ENCODE data around the gene RPGRIP1L. TPM values are rescaled to one million over a fixed set of nuclear protein-coding genes. Genes with fewer than 3 reads are reported as not detected.

The RPGRIP1L gene
- total and polyA plus RNA-seq, 2 of the 8 experiments (the other 6 are each of a cell fraction or from before 2014, with no cell fraction given) = 4.0 to 13.7 TPM

- no peak overlapping the region for H3K9ac ChIP-seq (replicated peaks in 1 of 4; ENCODE audit: extremely low read depth in 1 of 4, low read depth in 3 of 4, low read length in 3 of 4)
- ChIA-PET POLR2A (ENCODE audit: partially characterized antibody) (no interaction called here), CTCF (ENCODE audit: partially characterized antibody) (no interaction called here)
- H3K27ac ChIP-seq (ENCODE audit: low read depth, low read length) = no peak overlapping the region
- H2BK20ac ChIP-seq (ENCODE audit: low read length) = no peak overlapping the region
- no peaks in the 10 kb centered on the region for H3K79me2 ChIP-seq (ENCODE audit: control insufficient read depth in 1 of 2, insufficient read depth in 2 of 2, low read length in 2 of 2)
- no peak overlapping the region for H3K56ac ChIP-seq (replicated peaks; ENCODE audit: insufficient read length, low read depth, low read length)
- H3K36me3 ChIP-seq (ENCODE audit: control insufficient read depth in 2 of 4, insufficient read depth in 4 of 4, low read length in 3 of 4) = peaks cover 0 to 6% (median 0%) of the 10 kb centered on the region in 4 experiments; a peak in 2 of 8 replicates
- no peak overlapping the region for H3K14ac ChIP-seq (ENCODE audit: insufficient read length)
- H4K20me1 ChIP-seq (replicated peaks in 1 of 2; ENCODE audit: control insufficient read depth in 1 of 2, insufficient read depth in 2 of 2, low read length in 2 of 2) = no peaks in the 10 kb centered on the region
- H2BK15ac ChIP-seq (ENCODE audit: low read length) = no peak overlapping the region
- H3K4ac ChIP-seq (replicated peaks; ENCODE audit: insufficient read length, low read depth, low read length) = no peak overlapping the region
- H2BK12ac ChIP-seq (ENCODE audit: low read depth, low read length) = no peak overlapping the region
- DNase-seq (ENCODE audit: low read depth in 1 of 2, low spot score in 2 of 2) = no peak
- FAIRE-seq = no peak
- no peak overlapping the region for H2AK5ac ChIP-seq (ENCODE audit: low read depth, low read length)
- H3K27me3 ChIP-seq (replicated peaks in 1 of 4; ENCODE audit: control insufficient read depth in 3 of 4, extremely low read depth in 1 of 4, insufficient read depth in 3 of 4, low read length in 3 of 4) = no peaks in the 10 kb centered on the region
- H3K23ac ChIP-seq (ENCODE audit: insufficient read length) = no peak overlapping the region
- 92% methylated on average over 2 of the region's 2 CpGs; no CpG with 5 or more reads in 1 of the 2 experiments for WGBS, 2 experiments (ENCODE audit: extremely low coverage in 1 of 2, insufficient coverage in 1 of 2, insufficient read length in 1 of 2, insufficient replicate concordance in 2 of 2, low coverage in 1 of 2, low lambda C conversion rate in 2 of 2, missing lambda C conversion rate in 1 of 2)
- H3K9me3 ChIP-seq (ENCODE audit: insufficient read depth in 2 of 2, low read depth in 1 of 2, low read length in 1 of 2) = no peaks in the 10 kb centered on the region
- H4K5ac ChIP-seq (ENCODE audit: insufficient read length, low read depth, low read length) = no peak overlapping the region
- H4K8ac ChIP-seq (ENCODE audit: extremely low read depth, insufficient read depth, low read length) = no peak overlapping the region
- no peak overlapping the region for H2BK120ac ChIP-seq (replicated peaks; ENCODE audit: low read depth, low read length)
- H3K4me3 ChIP-seq (ENCODE audit: extremely low read depth in 1 of 4, insufficient read depth in 2 of 4, low read depth in 3 of 4, low read length in 4 of 4) = no peak overlapping the region
- no peak overlapping the region for H3K18ac ChIP-seq (ENCODE audit: extremely low read depth, low read length)
- H2BK5ac ChIP-seq (ENCODE audit: low read depth, low read length) = no peak overlapping the region
- no peaks in the 10 kb centered on the region; the same call in 1 of the 2 replicates for H3K23me2 ChIP-seq (ENCODE audit: low read depth, low read length)
- H4K91ac ChIP-seq (replicated peaks; ENCODE audit: insufficient read length, low read length) = no peak overlapping the region
- H3K4me2 ChIP-seq (ENCODE audit: insufficient read depth in 1 of 2, low read depth in 2 of 2, low read length in 2 of 2) = no peak overlapping the region
- H3K79me1 ChIP-seq (ENCODE audit: low read depth, low read length) = no peaks in the 10 kb centered on the region
- H2AFZ ChIP-seq (ENCODE audit: low read length) = no peak overlapping the region
- H3K4me1 ChIP-seq (replicated peaks in 1 of 4; ENCODE audit: control insufficient read depth in 3 of 4, insufficient read depth in 4 of 4, low read length in 3 of 4) = no peaks in the 10 kb centered on the region
- TF ChIP-seq CTBP2 (IDR thresholded peaks at IDR 0.05; ENCODE audit: borderline replicate concordance, insufficient read depth, insufficient read length, low read length) = no peak
- no peak for TF ChIP-seq RXRA (IDR thresholded peaks at IDR 0.05; ENCODE audit: insufficient read depth, low read depth, low read length)
- TF ChIP-seq ATF3 (IDR thresholded peaks at IDR 0.05; ENCODE audit: insufficient read depth, low read depth, low read length) = no peak
- no peak for TF ChIP-seq GTF2F1 (IDR thresholded peaks at IDR 0.05; ENCODE audit: borderline replicate concordance, low read depth, low read length)
- no peak for TF ChIP-seq CBX8 (IDR thresholded peaks at IDR 0.05; ENCODE audit: borderline replicate concordance, low read depth, low read length)
- TF ChIP-seq E2F6 (IDR thresholded peaks at IDR 0.05) = no peak
- no peak for TF ChIP-seq TBP (IDR thresholded peaks at IDR 0.05; ENCODE audit: low read depth, low read length)
- TF ChIP-seq TAF7 (optimal IDR thresholded peaks at IDR 0.05; ENCODE audit: borderline replicate concordance, low read depth, low read length) = no peak
- no peak for TF ChIP-seq POU5F1 (IDR thresholded peaks at IDR 0.05; ENCODE audit: low read depth, low read length)
- TF ChIP-seq ATF2 (IDR thresholded peaks at IDR 0.05; ENCODE audit: low read length) = no peak
- TF ChIP-seq ZNF274 (IDR thresholded peaks at IDR 0.05; ENCODE audit: borderline replicate concordance, extremely low read depth, low read length) = no peak
Measured at GRCh38 chr16:53680756-53681155, 22.9 kb downstream of the RPGRIP1L start.

All from H1 (cell line).